Fibroblast of pulmonary artery (primary cell): ENCODE results near the gene PRR36.

Experiments
- DNase-seq: peaks from one replicate; pipeline ENCODE4 v3.0.0-alpha.2; 2010; ENCODE audit warnings: low read depth
- H3K4me3 ChIP-seq: replicated peaks from 2 replicates; pipeline ENCODE4 v1.5.1; 2011; ENCODE audit warnings: low read depth, mild to moderate bottlenecking, control low read depth, low read length, moderate library complexity
- TF ChIP-seq, protein P1 (sequence below): IDR thresholded peaks from 2 replicates; pipeline ENCODE4 v1.5.1; 2011; ENCODE audit warnings: mild to moderate bottlenecking, control low read depth, low read length, inconsistent platforms; ENCODE audit errors: missing control alignments

PRR36 gene

DNA sequence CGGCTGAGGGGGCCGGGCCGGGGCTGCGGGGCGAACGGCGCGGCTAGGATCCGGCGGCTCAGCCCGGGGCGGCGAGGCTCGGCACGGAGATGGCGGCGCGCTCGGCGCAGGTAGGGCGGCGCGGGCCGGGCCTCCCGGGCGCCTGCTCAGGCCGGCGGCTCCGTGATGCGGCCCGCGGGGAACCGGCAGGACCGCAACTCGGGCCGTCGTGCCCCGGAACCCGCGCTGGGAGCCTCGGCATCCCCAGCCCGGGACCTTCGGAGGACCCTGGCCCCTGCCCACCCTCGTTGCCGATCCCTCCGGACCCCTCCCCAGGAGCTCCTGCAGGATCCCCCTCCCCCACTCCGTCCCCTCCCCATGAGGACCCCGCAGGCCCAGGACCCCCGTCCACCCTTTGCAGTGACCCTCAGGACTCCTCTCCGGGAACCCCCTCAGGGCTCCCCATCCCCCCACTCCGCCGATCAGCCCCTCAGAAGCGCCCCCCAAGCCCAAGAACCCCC is 43.9 kb downstream of the PRR36 start:
- peak overlapping the region; percentile 66 for H3K4me3 ChIP-seq
- TF ChIP-seq, protein P1, sequence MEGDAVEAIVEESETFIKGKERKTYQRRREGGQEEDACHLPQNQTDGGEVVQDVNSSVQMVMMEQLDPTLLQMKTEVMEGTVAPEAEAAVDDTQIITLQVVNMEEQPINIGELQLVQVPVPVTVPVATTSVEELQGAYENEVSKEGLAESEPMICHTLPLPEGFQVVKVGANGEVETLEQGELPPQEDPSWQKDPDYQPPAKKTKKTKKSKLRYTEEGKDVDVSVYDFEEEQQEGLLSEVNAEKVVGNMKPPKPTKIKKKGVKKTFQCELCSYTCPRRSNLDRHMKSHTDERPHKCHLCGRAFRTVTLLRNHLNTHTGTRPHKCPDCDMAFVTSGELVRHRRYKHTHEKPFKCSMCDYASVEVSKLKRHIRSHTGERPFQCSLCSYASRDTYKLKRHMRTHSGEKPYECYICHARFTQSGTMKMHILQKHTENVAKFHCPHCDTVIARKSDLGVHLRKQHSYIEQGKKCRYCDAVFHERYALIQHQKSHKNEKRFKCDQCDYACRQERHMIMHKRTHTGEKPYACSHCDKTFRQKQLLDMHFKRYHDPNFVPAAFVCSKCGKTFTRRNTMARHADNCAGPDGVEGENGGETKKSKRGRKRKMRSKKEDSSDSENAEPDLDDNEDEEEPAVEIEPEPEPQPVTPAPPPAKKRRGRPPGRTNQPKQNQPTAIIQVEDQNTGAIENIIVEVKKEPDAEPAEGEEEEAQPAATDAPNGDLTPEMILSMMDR = no peak

DNA sequence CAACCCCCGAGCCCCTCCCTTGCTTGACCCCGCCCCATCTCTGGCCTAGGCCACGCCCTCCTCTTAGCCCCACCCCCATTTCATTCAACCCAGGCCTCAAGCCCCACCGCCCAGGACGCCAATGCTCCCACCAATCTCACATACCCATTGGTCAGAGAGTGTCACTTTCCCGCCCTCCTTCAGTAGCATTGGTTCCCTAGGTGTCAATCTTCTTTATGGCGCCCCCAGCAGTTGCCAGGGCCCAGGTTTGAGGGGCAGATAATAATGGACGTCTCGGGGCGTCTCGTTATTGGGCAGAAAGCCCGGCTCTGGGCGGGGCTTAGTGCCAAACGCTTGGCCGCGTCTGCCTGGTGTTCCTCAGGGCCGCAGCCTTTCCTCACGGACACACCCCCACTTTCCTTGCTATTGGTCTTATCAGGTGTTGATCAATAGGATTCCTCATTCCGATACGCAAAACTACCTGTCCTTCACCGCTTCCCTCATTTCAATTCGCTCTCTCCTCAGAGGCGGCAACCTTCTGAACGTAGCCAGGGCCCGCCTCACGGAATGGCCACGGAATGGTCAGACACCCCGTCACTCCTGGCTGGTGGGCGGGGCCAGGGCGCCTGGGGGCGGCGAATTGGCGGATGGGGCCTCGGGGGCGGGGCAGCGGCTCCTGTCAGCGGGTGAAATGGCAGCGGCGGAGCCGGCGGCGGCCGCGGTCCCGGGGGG is 44.5 kb downstream of the PRR36 start, which contains the start of gene EVI5L:
Gene EVI5L (plus strand): TSS at position 658 of the 711 bp plus-strand sequence. CDS start 16,325 bp downstream, outside the sequence.
- H3K4me3 ChIP-seq = peak within 1 kb of the TSS; percentile 66
- TF ChIP-seq, protein P1 = no peak
- DNase-seq = peak; percentile 100

More for the DNA sequence above, 43.9 kb downstream of the PRR36 start:
- DNase-seq = no peak

DNA sequence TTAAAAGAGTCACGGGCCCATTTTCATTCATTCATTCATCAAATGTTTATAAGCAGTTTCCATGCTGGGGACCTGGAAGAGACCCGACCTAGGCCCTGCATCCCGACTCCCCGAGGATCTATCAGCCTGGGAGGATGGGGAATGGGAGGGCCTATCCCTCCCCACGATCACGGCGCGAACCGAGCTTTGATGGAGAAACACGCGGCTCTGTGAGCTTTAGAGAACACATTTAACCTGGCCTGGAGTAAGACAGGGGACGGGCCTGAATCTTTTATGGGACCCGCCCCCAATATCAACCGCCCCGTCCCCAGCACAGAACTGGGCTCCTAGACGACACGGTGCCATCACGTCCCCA is 45.0 kb downstream of the PRR36 start:
- peak overlapping the region; percentile 40 for H3K4me3 ChIP-seq
- no peak for DNase-seq
- TF ChIP-seq, protein P1 = no peak

DNA sequence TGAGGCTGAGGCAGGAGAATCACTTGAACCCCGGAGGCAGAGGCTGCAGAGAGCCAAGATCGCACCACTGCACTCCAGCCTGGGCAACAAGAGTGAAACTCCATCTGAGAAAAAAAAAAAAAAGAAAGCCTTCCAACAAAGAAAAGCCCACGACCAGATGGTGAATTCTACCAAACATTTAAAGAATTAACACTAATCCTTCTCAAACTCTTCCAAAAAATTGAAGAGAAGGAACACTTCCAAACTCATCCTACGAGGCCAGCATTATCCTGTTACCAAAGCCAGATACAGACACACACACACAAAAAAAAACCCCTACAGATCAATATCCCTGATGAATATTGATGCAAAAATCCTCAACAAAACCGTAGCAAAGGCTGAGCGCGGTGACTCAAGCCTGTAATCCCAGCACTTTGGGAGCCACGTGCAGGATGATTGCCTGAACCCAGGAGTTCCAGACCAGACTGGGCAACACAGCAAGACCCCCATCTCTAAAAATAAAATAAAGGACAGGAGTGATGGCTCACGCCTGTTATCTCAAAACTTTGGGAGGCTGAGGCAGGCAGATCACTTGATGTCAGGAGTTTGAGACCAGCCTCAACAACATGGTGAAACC is 50.4 kb downstream of the PRR36 start:
- TF ChIP-seq, protein P1 = no peak
- no peak overlapping the region for H3K4me3 ChIP-seq
- DNase-seq = no peak

DNA sequence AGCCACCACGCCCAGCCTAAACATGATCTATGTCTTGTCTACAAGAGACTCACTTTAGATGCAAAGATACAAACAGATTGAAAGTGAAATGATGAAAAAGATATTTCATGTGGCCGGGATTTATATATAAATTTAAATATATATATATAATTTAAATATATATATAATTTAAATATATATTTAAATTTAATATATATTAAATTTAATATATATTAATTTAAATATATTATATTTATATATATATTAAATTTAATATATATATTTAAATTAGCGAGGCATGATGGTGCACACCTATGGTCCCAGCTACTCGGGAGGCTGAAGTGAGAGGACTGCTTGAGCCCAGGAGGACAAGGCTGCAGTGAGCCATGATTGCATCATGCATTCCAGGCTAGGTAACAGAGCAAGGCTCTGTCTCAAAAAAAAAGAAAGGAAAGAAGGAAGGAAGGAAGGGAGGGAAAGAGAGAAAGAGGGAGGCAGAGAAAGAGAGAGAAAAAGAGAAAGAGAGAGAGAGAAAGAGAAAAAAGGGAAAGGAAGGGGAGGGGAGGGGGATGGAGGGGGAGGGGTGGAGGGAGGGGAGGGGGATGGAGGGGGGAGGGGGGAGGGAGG is 51.2 kb downstream of the PRR36 start:
- no peak overlapping the region for H3K4me3 ChIP-seq
- no peak for DNase-seq
- TF ChIP-seq, protein P1 = no peak

DNA sequence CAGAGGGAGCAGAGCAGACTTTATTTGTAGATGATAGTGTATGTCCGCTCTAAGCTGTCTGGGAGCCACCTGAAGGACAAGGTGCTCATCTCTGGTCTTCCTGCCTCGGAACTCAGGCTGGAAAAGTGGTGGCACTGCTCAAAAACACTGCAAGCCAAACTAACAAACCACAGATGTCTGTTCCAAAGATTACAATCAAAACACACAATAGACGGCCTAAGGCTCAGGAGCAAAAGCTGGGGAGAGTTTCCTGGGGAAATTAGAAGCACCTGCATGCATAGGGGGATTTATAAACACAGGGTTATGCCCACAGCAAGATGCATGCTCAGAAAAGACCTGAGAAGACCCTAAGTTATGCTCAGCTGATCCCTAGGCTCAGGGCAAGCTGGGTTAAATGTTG is 53.6 kb downstream of the PRR36 start:
- TF ChIP-seq, protein P1 = no peak
- H3K4me3 ChIP-seq = no peak overlapping the region
- no peak for DNase-seq
